Kidney (tissue), 14 donors: ENCODE data around the gene HABP2. TPM values are rescaled to one million over a fixed set of nuclear protein-coding genes. Genes with fewer than 3 reads are reported as not detected.

Experiments
- DNase-seq, 5 donors: peaks; one replicate each; pipeline ENCODE4 v3.0.0-alpha.2; 2013 to 2020
- FAIRE-seq: peaks from 2 replicates; lab custom pipeline; 2012; peaks lifted over from hg19 to GRCh38; lab: Jason Lieb, UNC
- H3K27ac ChIP-seq, 2 donors: one replicate each; pipeline ENCODE4 v1.7.0; 2013; ENCODE audit warnings: low read depth in 2 of 2, low read length in 2 of 2, inconsistent platforms in 1 of 2
- H3K27me3 ChIP-seq: one replicate; pipeline ENCODE4 v1.7.1; 2013; ENCODE audit warnings: low read length, inconsistent platforms; ENCODE audit not compliant: control insufficient read depth, insufficient read depth
- H3K36me3 ChIP-seq, 3 donors: one replicate each; pipeline versions ENCODE4 v1.7.0 to v1.7.1; 2013; ENCODE audit warnings: low read length in 3 of 3, control low read depth in 1 of 3, inconsistent platforms in 1 of 3; ENCODE audit not compliant: insufficient read depth in 3 of 3, control insufficient read depth in 2 of 3
- H3K4me1 ChIP-seq, 3 donors: one replicate each; pipeline versions ENCODE4 v1.7.0 to v1.7.1; 2013; ENCODE audit warnings: low read length in 3 of 3, inconsistent platforms in 1 of 3, low read depth in 1 of 3; ENCODE audit not compliant: control insufficient read depth in 2 of 3, insufficient read depth in 2 of 3
- H3K4me3 ChIP-seq, 3 donors: one replicate each; pipeline versions ENCODE4 v1.7.0 to v1.8.1; 2013; ENCODE audit warnings: low read length in 3 of 3, control low read depth in 1 of 3, inconsistent platforms in 1 of 3
- H3K9ac ChIP-seq, 3 donors: one replicate each; pipeline versions ENCODE4 v1.7.0 to v1.7.1; 2013; ENCODE audit warnings: low read length in 3 of 3, control low read depth in 1 of 3, inconsistent platforms in 1 of 3
- H3K9me3 ChIP-seq, 3 donors: one replicate each; pipeline versions ENCODE4 v1.7.0 to v1.7.1; 2013; ENCODE audit warnings: low read length in 3 of 3, control low read depth in 1 of 3, inconsistent platforms in 1 of 3; ENCODE audit not compliant: control insufficient read depth in 2 of 3, insufficient read depth in 1 of 3
- CTCF ChIP-seq: IDR thresholded peaks from 3 replicates; pipeline ENCODE4 v1.5.1; 2012; ENCODE audit warnings: mild to moderate bottlenecking, moderate library complexity, borderline replicate concordance; ENCODE audit not compliant: insufficient read depth; ENCODE audit errors: extremely low read depth
- intact Hi-C: fragments of 100-400 bp; cut with DNase I; formaldehyde crosslinking; loops from one replicate; pipeline ENCODE4 v1.11.1; 2022
- polyA plus RNA-seq: library from polyadenylated mRNA; stranded (reverse); fragments of 350-450 nt; fragmentation: Illumina TruSeq; extraction: RNeasy Lipid Tissue Mini Kit (QIAGEN cat#74804); gene quantifications from one replicate; pipeline ENCODE4 v1.2.3, GENCODE V29; 2014; ENCODE audit warnings: low read depth, low replicate concordance; ENCODE audit not compliant: insufficient read depth
- total RNA-seq: library from RNA; stranded (reverse); fragmentation: NEBNext Ultra II Directional; extraction: Animal tissue kit (Norgen Biotek cat#: 25700); gene quantifications from one replicate; pipeline ENCODE4 v1.2.1, GENCODE V29; 2021
- donor health status: control.
- donor health status: control.
- donor health status: control.
- donor health status: control.
- donor health status: control.
- donor health status: DM: yes; HTN: yes; CAD: no.
- donor health status: Normal renal cell carcinoma (clear cell type).

Gene HABP2
- total and polyA plus RNA-seq, 2 donors from 2014 or later: 25.6 to 27.4 TPM

- H3K4me1 ChIP-seq: no peaks in the 10 kb centered on the region
- no peak overlapping the region for H3K4me3 ChIP-seq
- FAIRE-seq (no peak), DNase-seq (no peak)
- intact Hi-C loops: no loop called here
- no peaks in the 10 kb centered on the region for H3K36me3 ChIP-seq
- H3K27me3 ChIP-seq: no peaks in the 10 kb centered on the region
- no peak for TF ChIP-seq CTCF
- no peak overlapping the region for H3K9ac ChIP-seq
- H3K9me3 ChIP-seq: no peaks in the 10 kb centered on the region
- no peak overlapping the region for H3K27ac ChIP-seq
These were observed 37.7 kb downstream of the HABP2 start for GRCh38 chr10:113590581-113590980.

DNA sequence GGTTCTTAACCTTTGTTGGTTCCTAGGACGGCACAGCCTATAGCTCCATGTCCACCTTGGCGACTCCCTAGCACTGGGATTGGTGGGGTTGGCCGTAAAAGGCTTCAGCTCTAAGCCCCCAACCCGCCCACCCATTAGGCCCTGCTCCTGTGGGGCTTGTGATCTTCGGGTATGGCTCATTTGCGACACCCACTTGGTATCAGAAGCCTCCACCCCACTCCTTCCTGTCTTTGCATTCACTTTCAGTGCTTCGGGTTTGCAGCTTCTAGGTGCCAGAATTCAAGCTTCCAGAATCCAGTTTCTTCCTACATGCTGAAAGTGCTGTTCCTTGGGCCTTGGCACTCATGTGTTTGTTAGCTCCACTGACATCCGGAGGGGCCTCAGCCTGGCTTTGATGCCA, 39.5 kb downstream of the HABP2 start:
- Histone ChIP-seq H3K36me3 (no peaks in the 10 kb centered on the region), H3K4me3 (no peak overlapping the region), H3K9ac (no peak overlapping the region), H3K27ac (no peak overlapping the region), H3K4me1 (no peaks in the 10 kb centered on the region), H3K9me3 (no peaks in the 10 kb centered on the region), H3K27me3 (no peaks in the 10 kb centered on the region)
- intact Hi-C loops: no loop called here
- no peak for FAIRE-seq
- no peak for DNase-seq
- no peak for TF ChIP-seq CTCF

- no peak overlapping the region for H3K9ac ChIP-seq
- no peaks in the 10 kb centered on the region for H3K36me3 ChIP-seq
- no peaks in the 10 kb centered on the region for H3K27me3 ChIP-seq
- no peak overlapping the region for H3K27ac ChIP-seq
- FAIRE-seq (no peak), DNase-seq (peak in 1 of 5 donors; percentile 26)
- intact Hi-C loops: no loop called here
- no peak for TF ChIP-seq CTCF
- no peaks in the 10 kb centered on the region for H3K4me1 ChIP-seq
- H3K9me3 ChIP-seq: no peaks in the 10 kb centered on the region
- no peak overlapping the region for H3K4me3 ChIP-seq
These were observed 41.8 kb downstream of the HABP2 start for GRCh38 chr10:113594652-113595051.

DNA sequence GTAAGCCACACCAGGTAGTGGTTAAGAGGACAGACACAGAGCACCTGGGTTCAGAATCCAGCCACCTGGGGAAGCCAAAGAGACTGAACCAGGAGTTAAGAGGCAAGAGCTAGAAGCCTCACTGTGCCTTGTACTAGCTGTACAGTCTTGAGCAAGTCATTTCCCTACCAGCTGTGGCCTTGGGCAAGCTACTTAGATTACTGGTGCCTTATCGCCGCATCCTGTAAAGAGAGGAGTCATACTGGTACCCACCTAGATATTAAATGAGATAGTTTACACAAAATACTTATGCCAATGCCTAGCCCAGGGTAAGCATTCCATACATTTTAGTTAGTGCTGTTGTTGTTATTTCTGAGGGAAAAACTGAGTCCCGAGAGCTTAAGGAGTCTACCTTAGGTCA, 47.7 kb downstream of the HABP2 start:
- TF ChIP-seq CTCF: no peak

More for the DNA sequence above, 47.7 kb downstream of the HABP2 start:
- H3K27ac ChIP-seq: no peak overlapping the region
- H3K36me3 ChIP-seq: no peaks in the 10 kb centered on the region
- no peak overlapping the region for H3K9ac ChIP-seq
- H3K27me3 ChIP-seq: no peaks in the 10 kb centered on the region
- no peak overlapping the region for H3K4me3 ChIP-seq
- no peaks in the 10 kb centered on the region for H3K4me1 ChIP-seq
- no peak for FAIRE-seq
- no peaks in the 10 kb centered on the region for H3K9me3 ChIP-seq
- no peak for DNase-seq
- intact Hi-C loops: no loop called here
